Measurements from ENCODE around the gene BLTP2. TPM values are rescaled to one million over a fixed set of nuclear protein-coding genes. Genes with fewer than 3 reads are reported as not detected.

The BLTP2 gene
- total and polyA plus RNA-seq, 7 donors = 23.6 to 100 (median 71.0) TPM

DNA sequence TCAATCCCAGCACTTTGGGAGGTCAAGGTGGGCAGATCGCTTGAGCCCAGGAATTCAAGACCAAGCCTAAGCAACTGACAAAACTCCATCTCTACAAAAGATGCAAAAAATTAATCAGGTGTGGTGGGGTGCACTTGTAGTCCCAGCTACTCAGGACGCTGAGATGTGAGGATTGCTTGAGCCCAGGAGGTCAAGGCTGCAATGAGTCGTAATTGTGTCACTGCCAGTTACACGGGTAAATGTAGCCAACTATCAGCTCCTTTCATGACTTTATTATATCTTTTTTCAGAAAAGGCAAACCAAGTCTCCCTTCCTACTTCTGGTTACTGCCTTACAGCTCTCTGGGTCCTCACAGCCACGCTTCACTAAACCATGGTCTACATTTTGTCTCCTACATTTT, 12.8 kb upstream of the BLTP2 start:
- ATAC-seq (no peak), DNase-seq (no peak)
- intact Hi-C loops (cut with DNase I) = no loop called here
- TF ChIP-seq, protein P1, sequence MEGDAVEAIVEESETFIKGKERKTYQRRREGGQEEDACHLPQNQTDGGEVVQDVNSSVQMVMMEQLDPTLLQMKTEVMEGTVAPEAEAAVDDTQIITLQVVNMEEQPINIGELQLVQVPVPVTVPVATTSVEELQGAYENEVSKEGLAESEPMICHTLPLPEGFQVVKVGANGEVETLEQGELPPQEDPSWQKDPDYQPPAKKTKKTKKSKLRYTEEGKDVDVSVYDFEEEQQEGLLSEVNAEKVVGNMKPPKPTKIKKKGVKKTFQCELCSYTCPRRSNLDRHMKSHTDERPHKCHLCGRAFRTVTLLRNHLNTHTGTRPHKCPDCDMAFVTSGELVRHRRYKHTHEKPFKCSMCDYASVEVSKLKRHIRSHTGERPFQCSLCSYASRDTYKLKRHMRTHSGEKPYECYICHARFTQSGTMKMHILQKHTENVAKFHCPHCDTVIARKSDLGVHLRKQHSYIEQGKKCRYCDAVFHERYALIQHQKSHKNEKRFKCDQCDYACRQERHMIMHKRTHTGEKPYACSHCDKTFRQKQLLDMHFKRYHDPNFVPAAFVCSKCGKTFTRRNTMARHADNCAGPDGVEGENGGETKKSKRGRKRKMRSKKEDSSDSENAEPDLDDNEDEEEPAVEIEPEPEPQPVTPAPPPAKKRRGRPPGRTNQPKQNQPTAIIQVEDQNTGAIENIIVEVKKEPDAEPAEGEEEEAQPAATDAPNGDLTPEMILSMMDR (IDR thresholded peaks at IDR 0.05) = no peak
- Histone ChIP-seq H3K4me1 (peaks cover 13% of the 10 kb centered on the region), H3K9me3 (no peaks in the 10 kb centered on the region), H3K27me3 (ENCODE audit: insufficient read depth in 3 of 3, low read length in 2 of 3) (no peaks in the 10 kb centered on the region), H3K27ac (no peak overlapping the region), H3K4me3 (no peak overlapping the region), H3K36me3 (ENCODE audit: insufficient read depth in 1 of 2, low read depth in 1 of 2) (peaks cover 3 to 50% of the 10 kb centered on the region in 2 donors)
- 86 to 89% (median 87%) methylated on average over 5 of the region's 5 CpGs for WGBS, 3 donors

- ATAC-seq = no peak
- Histone ChIP-seq H3K27ac (no peak overlapping the region), H3K4me3 (no peak overlapping the region), H3K27me3 (ENCODE audit: insufficient read depth in 3 of 3, low read length in 2 of 3) (no peaks in the 10 kb centered on the region), H3K36me3 (ENCODE audit: insufficient read depth in 1 of 2, low read depth in 1 of 2) (peaks cover 3 to 76% of the 10 kb centered on the region in 2 donors), H3K9me3 (no peaks in the 10 kb centered on the region), H3K4me1 (peaks cover 2% of the 10 kb centered on the region)
- WGBS, 3 donors = 86 to 95% (median 92%) methylated on average over 5 of the region's 5 CpGs
- intact Hi-C loops (cut with DNase I) = no loop called here
- no peak for DNase-seq
- TF ChIP-seq, protein P1 (IDR thresholded peaks at IDR 0.05) = no peak
Observed at GRCh38 chr17:28655160-28655559, 10.2 kb upstream of the BLTP2 start.

DNA sequence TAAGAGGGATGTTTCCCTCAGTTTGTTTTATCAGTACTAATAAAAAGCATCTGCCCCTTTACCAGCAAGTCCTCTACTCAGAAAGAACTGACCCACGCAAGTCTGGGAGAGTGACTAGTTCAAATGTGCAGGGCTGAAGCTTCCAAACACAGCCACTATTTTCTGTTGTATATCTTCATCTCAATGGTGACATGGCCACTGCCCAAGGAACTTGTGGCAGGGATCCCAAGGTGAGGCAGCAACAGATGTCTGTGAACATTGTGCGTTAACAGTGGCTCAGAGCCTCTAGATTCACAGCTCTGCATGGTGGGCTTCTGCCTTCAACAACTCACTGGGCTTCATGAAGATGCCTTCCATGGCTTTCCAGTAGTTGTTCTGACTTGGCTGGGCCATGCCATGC, 3.7 kb upstream of the BLTP2 start:
- TF ChIP-seq, protein P1 (IDR thresholded peaks at IDR 0.05) = no peak
- intact Hi-C loops (cut with DNase I) = loop anchor here in 1 of 2 donors (10.0 kb wide), 1 partner anchor 266 kb away; no protein-coding TSS in a partner anchor
- H3K9me3 ChIP-seq = no peaks in the 10 kb centered on the region
- DNase-seq (no peak), ATAC-seq (no peak)
- H3K4me1 ChIP-seq = peaks cover 20% of the 10 kb centered on the region
- 25 to 49% (median 38%) methylated on average over 2 of the region's 2 CpGs for WGBS, 3 donors
- H3K27ac ChIP-seq = no peak overlapping the region
- H3K4me3 ChIP-seq = no peak overlapping the region
- no peaks in the 10 kb centered on the region for H3K27me3 ChIP-seq (ENCODE audit: insufficient read depth in 3 of 3, low read length in 2 of 3)
- peaks cover 0 to 60% of the 10 kb centered on the region in 2 donors for H3K36me3 ChIP-seq (ENCODE audit: insufficient read depth in 1 of 2, low read depth in 1 of 2)

DNA sequence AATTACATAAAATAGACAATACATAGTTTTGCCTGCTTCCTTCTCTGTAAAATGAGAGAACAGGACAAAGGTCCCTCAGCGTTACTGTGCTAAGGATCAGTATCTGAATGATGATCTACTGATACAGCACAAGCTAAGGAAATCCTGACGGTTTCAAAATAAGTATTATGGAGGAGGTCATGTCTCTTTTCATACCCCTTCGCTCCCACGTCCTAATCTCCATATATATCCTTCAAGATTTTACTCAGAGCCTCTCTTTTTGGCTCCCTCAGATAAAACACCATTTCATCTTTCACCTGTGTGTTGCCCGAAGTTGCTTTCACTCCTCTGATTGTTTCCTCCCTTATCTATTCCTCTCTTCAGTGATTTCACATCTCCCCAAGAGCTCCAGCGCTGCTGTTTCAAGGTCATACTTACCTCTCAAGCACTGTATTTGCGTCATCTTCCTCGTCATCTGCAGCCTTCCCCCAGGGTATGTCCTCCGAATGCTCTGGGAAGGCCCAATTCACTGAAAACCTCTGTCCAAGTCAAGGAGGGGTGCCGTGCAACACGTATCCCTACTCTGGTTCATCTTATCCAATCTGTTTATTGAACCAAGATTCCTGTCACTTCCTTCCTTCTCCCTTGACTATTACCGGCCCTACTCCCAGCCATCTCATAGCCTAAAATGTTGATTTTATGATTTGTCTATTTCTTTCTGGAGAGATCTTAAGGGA, 1.2 kb upstream of the BLTP2 start:
- H3K9me3 ChIP-seq = no peaks in the 10 kb centered on the region
- H3K27ac ChIP-seq = peak overlapping the region; percentile 98
- no peaks in the 10 kb centered on the region for H3K27me3 ChIP-seq (ENCODE audit: insufficient read depth in 3 of 3, low read length in 2 of 3)
- intact Hi-C loops (cut with DNase I) = loop anchor here (2.0 to 10.0 kb wide), 2 partner anchors 17 to 269 kb away; partner anchors contain the start of gene SUPT6H (in 1 of the 2)
- H3K4me3 ChIP-seq = peak overlapping the region; percentile 87
- DNase-seq = no peak
- ATAC-seq = no peak
- peaks cover 28% of the 10 kb centered on the region for H3K4me1 ChIP-seq
- TF ChIP-seq, protein P1 (IDR thresholded peaks at IDR 0.05) = no peak
- peaks cover 8 to 60% of the 10 kb centered on the region in 2 donors for H3K36me3 ChIP-seq (ENCODE audit: insufficient read depth in 1 of 2, low read depth in 1 of 2)
- 63 to 72% (median 65%) methylated on average over 12 of the region's 12 CpGs for WGBS, 3 donors

All from psoas muscle (tissue), 8 donors.